ENCODE results near the gene HORMAD1.

DNA sequence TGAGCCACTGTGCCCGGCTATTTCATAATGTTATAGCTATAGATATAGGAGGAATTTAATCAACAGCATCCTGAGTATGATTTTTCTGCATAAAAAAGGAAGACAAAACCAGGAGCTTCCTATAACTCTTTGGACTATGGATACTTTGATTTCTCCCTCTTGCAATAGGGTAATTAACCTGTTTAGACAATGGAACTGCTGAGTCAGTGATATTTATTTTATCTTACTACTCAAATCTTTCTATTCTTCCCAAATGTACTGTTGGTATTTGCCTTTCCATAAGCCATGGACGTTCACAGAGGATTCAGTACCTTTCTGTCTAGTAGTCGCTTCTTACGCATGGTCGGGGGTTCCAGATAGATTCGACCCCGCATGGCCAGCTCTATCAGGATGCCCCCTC, 57.4 kb downstream of the HORMAD1 start:
- TF ChIP-seq EP300 (IDR thresholded peaks at IDR 0.05) (no peak), POLR2A (IDR thresholded peaks at IDR 0.05) (no peak)
- TF ChIP-seq, protein P1, sequence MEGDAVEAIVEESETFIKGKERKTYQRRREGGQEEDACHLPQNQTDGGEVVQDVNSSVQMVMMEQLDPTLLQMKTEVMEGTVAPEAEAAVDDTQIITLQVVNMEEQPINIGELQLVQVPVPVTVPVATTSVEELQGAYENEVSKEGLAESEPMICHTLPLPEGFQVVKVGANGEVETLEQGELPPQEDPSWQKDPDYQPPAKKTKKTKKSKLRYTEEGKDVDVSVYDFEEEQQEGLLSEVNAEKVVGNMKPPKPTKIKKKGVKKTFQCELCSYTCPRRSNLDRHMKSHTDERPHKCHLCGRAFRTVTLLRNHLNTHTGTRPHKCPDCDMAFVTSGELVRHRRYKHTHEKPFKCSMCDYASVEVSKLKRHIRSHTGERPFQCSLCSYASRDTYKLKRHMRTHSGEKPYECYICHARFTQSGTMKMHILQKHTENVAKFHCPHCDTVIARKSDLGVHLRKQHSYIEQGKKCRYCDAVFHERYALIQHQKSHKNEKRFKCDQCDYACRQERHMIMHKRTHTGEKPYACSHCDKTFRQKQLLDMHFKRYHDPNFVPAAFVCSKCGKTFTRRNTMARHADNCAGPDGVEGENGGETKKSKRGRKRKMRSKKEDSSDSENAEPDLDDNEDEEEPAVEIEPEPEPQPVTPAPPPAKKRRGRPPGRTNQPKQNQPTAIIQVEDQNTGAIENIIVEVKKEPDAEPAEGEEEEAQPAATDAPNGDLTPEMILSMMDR (IDR thresholded peaks at IDR 0.05), result no peak

Measured in tibial nerve (tissue), 4 donors.